Transverse colon (tissue), 4 donors: Measurements from ENCODE around the gene GARIN5B.

ENCODE experiments used
- CTCF ChIP-seq, 5 experiments: fragments of 200-600 bp in 3 of 5; fragments of 450-650 bp in 2 of 5; sonication (generic) in 3 of 5; IDR thresholded peaks; 1 replicate in 2 of 5; 2 replicates in 3 of 5; pipeline ENCODE4 v1.5.1; 2016 to 2017; ENCODE audit warnings: antibody characterized with exemption in 5 of 5, inconsistent platforms in 3 of 5, mild to moderate bottlenecking in 2 of 5, moderate library complexity in 1 of 5
- POLR2AphosphoS5 ChIP-seq, 3 donors: sonication (generic); formaldehyde crosslinking; IDR thresholded peaks; one replicate each; pipeline ENCODE4 v1.6.1; 2016; ENCODE audit warnings: antibody characterized with exemption in 3 of 3

GRCh38 chr19:55368106-55368505 lies 5.0 kb upstream of the GARIN5B start:
- no peak for TF ChIP-seq CTCF (IDR thresholded peaks at IDR 0.05)
- no peak for TF ChIP-seq POLR2AphosphoS5 (IDR thresholded peaks at IDR 0.05)
